Esophagus muscularis mucosa (tissue), 4 donors: Measurements from ENCODE around the gene SALL3.

ENCODE experiments used
- EP300 ChIP-seq: sonication (generic); formaldehyde crosslinking; IDR thresholded peaks from one replicate; pipeline ENCODE4 v1.6.1; 2017; ENCODE audit warnings: antibody characterized with exemption
- POLR2A ChIP-seq: fragments of 450-650 bp; IDR thresholded peaks from one replicate; pipeline ENCODE4 v1.6.1; 2017; ENCODE audit warnings: antibody characterized with exemption, moderate library complexity, mild to moderate bottlenecking, low read depth
- POLR2AphosphoS5 ChIP-seq, 2 donors: sonication (generic); formaldehyde crosslinking; IDR thresholded peaks; one replicate each; pipeline ENCODE4 v1.6.1; 2017; ENCODE audit warnings: antibody characterized with exemption in 2 of 2
- TF ChIP-seq, protein P1 (sequence below), 3 experiments: fragments of 200-600 bp in 2 of 3; fragments of 450-650 bp in 1 of 3; sonication (generic) in 2 of 3; IDR thresholded peaks; one replicate each; pipeline ENCODE4 v1.5.1; 2017 to 2019; ENCODE audit warnings: antibody characterized with exemption in 3 of 3, mild to moderate bottlenecking in 2 of 3, moderate library complexity in 1 of 3

DNA sequence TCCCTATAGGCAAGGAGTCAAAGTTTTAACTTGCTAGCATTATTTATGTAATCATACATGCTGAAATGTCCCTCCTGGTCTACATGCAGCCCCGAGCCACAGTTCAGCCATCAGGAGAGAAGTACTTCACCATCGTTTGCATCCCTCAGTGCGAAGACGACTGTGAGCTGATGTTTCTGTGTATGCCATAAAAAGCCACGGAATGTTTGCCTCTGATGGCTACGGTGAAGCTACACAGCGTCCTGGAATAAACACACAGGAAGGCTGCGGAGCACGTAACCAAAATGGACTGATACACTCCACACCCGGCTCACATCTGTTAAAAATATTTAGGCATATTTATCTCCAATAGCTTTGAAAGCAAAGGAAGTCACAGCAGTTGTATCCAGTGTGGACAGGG, 4.3 kb upstream of the SALL3 start:
- TF ChIP-seq, protein P1, sequence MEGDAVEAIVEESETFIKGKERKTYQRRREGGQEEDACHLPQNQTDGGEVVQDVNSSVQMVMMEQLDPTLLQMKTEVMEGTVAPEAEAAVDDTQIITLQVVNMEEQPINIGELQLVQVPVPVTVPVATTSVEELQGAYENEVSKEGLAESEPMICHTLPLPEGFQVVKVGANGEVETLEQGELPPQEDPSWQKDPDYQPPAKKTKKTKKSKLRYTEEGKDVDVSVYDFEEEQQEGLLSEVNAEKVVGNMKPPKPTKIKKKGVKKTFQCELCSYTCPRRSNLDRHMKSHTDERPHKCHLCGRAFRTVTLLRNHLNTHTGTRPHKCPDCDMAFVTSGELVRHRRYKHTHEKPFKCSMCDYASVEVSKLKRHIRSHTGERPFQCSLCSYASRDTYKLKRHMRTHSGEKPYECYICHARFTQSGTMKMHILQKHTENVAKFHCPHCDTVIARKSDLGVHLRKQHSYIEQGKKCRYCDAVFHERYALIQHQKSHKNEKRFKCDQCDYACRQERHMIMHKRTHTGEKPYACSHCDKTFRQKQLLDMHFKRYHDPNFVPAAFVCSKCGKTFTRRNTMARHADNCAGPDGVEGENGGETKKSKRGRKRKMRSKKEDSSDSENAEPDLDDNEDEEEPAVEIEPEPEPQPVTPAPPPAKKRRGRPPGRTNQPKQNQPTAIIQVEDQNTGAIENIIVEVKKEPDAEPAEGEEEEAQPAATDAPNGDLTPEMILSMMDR (IDR thresholded peaks at IDR 0.05), result no peak
- TF ChIP-seq POLR2A, result no peak
- no peak for TF ChIP-seq POLR2AphosphoS5 (IDR thresholded peaks at IDR 0.05)
- no peak for TF ChIP-seq EP300
